Measurements from ENCODE around the gene SLC2A13.
A peak's percentile ranks its signal among the peaks of the same experiment; 100 is the strongest.

The SLC2A13 gene

DNA sequence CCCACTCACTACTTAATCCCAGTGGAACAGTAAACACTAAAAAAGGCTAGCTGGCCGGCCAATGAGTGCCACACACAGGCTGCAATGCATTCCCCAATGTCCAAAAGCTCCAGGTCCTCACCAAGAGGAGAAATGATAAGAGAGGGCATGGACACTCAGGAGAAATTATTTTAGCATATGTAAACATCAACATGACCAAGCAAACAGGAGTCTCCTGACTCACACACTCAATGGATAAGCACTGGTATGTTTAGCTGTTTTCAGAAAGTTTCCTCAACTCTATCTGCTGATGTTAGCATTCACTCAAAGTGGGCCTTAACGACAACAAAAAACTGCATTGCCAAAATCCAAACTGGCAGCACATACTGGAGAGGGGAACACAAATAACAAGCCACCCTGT, 105.0 kb downstream of the SLC2A13 start:
- no peak overlapping the region for H3K14ac ChIP-seq (ENCODE audit: low read length)
- no peak overlapping the region for H3K4ac ChIP-seq (ENCODE audit: low read depth, low read length)
- H3K79me1 ChIP-seq (ENCODE audit: low read length) = no peaks in the 10 kb centered on the region
- no peaks in the 10 kb centered on the region for H3K9me3 ChIP-seq (ENCODE audit: insufficient read depth, low read depth, low read length)
- no peak overlapping the region for H4K12ac ChIP-seq (ENCODE audit: low read depth, low read length)
- H2BK5ac ChIP-seq (ENCODE audit: low read depth, low read length, poor library complexity) = no peak overlapping the region
- no peak overlapping the region for H3K23ac ChIP-seq (ENCODE audit: low read length)
- H3K4me1 ChIP-seq (ENCODE audit: control insufficient read depth in 1 of 2, insufficient read depth in 2 of 2, low read length in 2 of 2) = no peaks in the 10 kb centered on the region
- no CpG with 5 or more reads among the region's 2 CpGs for WGBS (ENCODE audit: extremely low coverage, insufficient coverage, insufficient read length)
- no peak overlapping the region for H3K4me2 ChIP-seq (ENCODE audit: low read length)
- DNase-seq = no peak
- peaks cover 0 to 3% of the 10 kb centered on the region in 2 experiments for H3K36me3 ChIP-seq (ENCODE audit: control insufficient read depth in 1 of 2, insufficient read depth in 2 of 2, low read length in 2 of 2)
- no peaks in the 10 kb centered on the region for H3K79me2 ChIP-seq (ENCODE audit: control insufficient read depth, insufficient read depth, low read length, poor library complexity)
- no peak overlapping the region for H4K91ac ChIP-seq (ENCODE audit: low read depth, low read length)
- H3K27me3 ChIP-seq (ENCODE audit: insufficient read depth, low read length) = no peaks in the 10 kb centered on the region
- no peak overlapping the region for H3K9ac ChIP-seq (ENCODE audit: low read length)
- H4K8ac ChIP-seq (ENCODE audit: low read depth, low read length) = no peak overlapping the region
- no peak overlapping the region for H2BK12ac ChIP-seq (ENCODE audit: low read length)
- no peak overlapping the region for H2BK120ac ChIP-seq (ENCODE audit: insufficient read depth, low read length, poor library complexity)
- H2AFZ ChIP-seq (ENCODE audit: insufficient read depth, low read length, poor library complexity) = no peak overlapping the region
- no peak overlapping the region for H3K18ac ChIP-seq (ENCODE audit: low read length)
- no peak overlapping the region for H2AK5ac ChIP-seq (ENCODE audit: low read length)
- no peak overlapping the region for H3K4me3 ChIP-seq (ENCODE audit: low read depth, low read length)
- H3K27ac ChIP-seq (ENCODE audit: low read depth, low read length) = no peak overlapping the region

DNA sequence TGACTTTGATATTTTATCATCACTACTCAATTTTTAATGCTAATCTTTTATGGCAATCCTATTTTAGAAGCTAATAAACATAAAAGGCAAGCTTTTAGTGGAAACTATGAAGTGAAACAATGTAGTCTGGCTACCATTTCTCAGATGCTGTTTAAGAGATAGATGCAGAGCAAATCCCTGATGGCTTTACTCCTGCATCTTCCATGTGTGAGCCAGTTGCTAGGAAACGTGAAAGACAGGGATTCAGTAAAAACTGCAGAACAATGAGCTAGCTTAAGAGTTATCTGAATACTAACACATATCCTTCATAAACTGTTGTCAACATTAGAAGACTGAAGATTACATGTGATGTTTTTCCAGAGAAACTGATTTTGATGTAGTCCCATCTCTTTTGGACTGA, 112.6 kb downstream of the SLC2A13 start:
- no peaks in the 10 kb centered on the region for H3K36me3 ChIP-seq (ENCODE audit: control insufficient read depth in 1 of 2, insufficient read depth in 2 of 2, low read length in 2 of 2)
- H2AFZ ChIP-seq (ENCODE audit: insufficient read depth, low read length, poor library complexity) = no peak overlapping the region
- H3K4me1 ChIP-seq (ENCODE audit: control insufficient read depth in 1 of 2, insufficient read depth in 2 of 2, low read length in 2 of 2) = no peaks in the 10 kb centered on the region
- no peak overlapping the region for H4K91ac ChIP-seq (ENCODE audit: low read depth, low read length)
- no peak overlapping the region for H3K9ac ChIP-seq (ENCODE audit: low read length)
- H2BK12ac ChIP-seq (ENCODE audit: low read length) = no peak overlapping the region
- H3K27ac ChIP-seq (ENCODE audit: low read depth, low read length) = no peak overlapping the region
- H3K79me2 ChIP-seq (ENCODE audit: control insufficient read depth, insufficient read depth, low read length, poor library complexity) = no peaks in the 10 kb centered on the region
- H3K23ac ChIP-seq (ENCODE audit: low read length) = no peak overlapping the region
- H2BK5ac ChIP-seq (ENCODE audit: low read depth, low read length, poor library complexity) = no peak overlapping the region
- no peaks in the 10 kb centered on the region for H3K27me3 ChIP-seq (ENCODE audit: insufficient read depth, low read length)
- no peak for DNase-seq
- no peak overlapping the region for H3K4ac ChIP-seq (ENCODE audit: low read depth, low read length)
- no peak overlapping the region for H3K14ac ChIP-seq (ENCODE audit: low read length)
- H2BK120ac ChIP-seq (ENCODE audit: insufficient read depth, low read length, poor library complexity) = no peak overlapping the region
- no peak overlapping the region for H3K4me3 ChIP-seq (ENCODE audit: low read depth, low read length)
- H3K4me2 ChIP-seq (ENCODE audit: low read length) = no peak overlapping the region
- H4K8ac ChIP-seq (ENCODE audit: low read depth, low read length) = no peak overlapping the region
- no peak overlapping the region for H4K12ac ChIP-seq (ENCODE audit: low read depth, low read length)
- no peaks in the 10 kb centered on the region for H3K79me1 ChIP-seq (ENCODE audit: low read length)
- no peaks in the 10 kb centered on the region for H3K9me3 ChIP-seq (ENCODE audit: insufficient read depth, low read depth, low read length)
- no CpG with 5 or more reads among the region's 1 CpG for WGBS (ENCODE audit: extremely low coverage, insufficient coverage, insufficient read length)
- no peak overlapping the region for H2AK5ac ChIP-seq (ENCODE audit: low read length)
- H3K18ac ChIP-seq (ENCODE audit: low read length) = no peak overlapping the region

DNA sequence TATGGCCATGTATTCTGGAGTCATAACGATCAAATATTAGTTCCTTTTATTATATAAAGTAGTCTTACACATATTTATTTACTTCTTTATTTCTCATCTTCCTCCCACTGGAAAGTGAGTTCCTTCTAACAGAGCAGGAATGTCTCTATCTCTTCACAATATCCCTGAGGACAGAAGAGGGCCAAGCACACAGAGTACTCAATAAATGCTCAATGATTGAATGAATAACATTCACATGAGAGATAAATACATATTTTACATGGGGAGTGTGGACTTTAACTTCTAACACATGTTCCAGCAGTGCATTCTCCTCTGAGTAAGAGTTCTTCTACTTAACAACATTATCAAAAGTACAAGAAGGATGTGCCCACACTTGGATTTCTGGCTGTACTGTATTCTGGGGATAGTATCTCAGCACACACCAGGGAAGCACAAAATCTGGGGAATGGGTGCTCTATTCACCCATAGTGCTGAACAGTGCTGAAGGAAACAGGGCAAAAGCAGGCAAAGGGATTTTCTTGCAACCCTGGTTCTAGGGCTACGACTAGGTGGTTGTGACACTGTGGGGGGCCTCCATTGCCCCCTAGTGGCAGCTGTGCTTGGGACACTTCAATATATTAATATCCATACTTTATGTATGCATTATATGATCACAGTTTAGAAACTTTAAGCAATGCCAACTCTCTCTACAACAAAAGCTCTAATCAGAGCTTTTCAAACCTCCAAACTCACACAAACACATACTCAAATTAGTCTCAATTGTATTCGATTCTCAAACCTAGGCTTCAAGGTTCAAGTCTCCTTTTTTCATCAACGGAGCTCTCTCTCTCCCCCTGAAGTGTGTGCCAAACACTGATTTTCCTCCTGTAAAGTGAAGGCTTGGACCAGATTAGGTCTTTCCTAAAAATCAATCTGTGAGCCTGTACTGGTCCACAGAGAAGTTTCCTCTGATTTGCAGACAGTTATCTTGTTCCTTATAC, 115.5 kb downstream of the SLC2A13 start:
- H3K18ac ChIP-seq (ENCODE audit: low read length) = no peak overlapping the region

DNA sequence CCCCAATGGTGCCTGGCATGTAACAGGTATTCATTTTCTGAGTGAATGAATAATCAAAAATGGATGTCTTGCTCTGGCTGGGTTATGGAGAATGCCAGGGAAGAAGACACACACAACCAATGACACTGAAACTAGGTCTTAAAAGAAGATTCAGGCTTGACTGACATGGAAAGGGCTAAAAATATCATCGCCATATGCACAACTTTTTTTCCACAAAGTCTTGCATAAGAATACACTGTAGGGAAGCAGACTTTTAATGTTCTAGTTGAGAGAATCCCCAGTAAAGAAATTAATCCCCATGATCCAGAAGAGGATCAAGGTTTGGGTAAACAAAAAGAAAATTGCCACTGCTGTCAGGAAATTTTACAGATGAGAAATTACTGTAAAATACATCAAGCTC, 116.4 kb downstream of the SLC2A13 start:
- DNase-seq = no peak
- H3K14ac ChIP-seq (ENCODE audit: low read length) = no peak overlapping the region
- H3K9ac ChIP-seq (ENCODE audit: low read length) = no peak overlapping the region
- no peak overlapping the region for H2BK120ac ChIP-seq (ENCODE audit: insufficient read depth, low read length, poor library complexity)
- H3K4me3 ChIP-seq (ENCODE audit: low read depth, low read length) = no peak overlapping the region
- H4K12ac ChIP-seq (ENCODE audit: low read depth, low read length) = no peak overlapping the region
- H2AK5ac ChIP-seq (ENCODE audit: low read length) = no peak overlapping the region
- H3K23ac ChIP-seq (ENCODE audit: low read length) = no peak overlapping the region
- no peak overlapping the region for H2BK12ac ChIP-seq (ENCODE audit: low read length)
- no peak overlapping the region for H2AFZ ChIP-seq (ENCODE audit: insufficient read depth, low read length, poor library complexity)
- no peaks in the 10 kb centered on the region for H3K4me1 ChIP-seq (ENCODE audit: control insufficient read depth in 1 of 2, insufficient read depth in 2 of 2, low read length in 2 of 2)
- H3K4me2 ChIP-seq (ENCODE audit: low read length) = no peak overlapping the region
- H3K27ac ChIP-seq (ENCODE audit: low read depth, low read length) = no peak overlapping the region
- H3K36me3 ChIP-seq (ENCODE audit: control insufficient read depth in 1 of 2, insufficient read depth in 2 of 2, low read length in 2 of 2) = no peaks in the 10 kb centered on the region
- H2BK5ac ChIP-seq (ENCODE audit: low read depth, low read length, poor library complexity) = no peak overlapping the region
- H3K79me2 ChIP-seq (ENCODE audit: control insufficient read depth, insufficient read depth, low read length, poor library complexity) = no peaks in the 10 kb centered on the region
- no peak overlapping the region for H3K4ac ChIP-seq (ENCODE audit: low read depth, low read length)
- no peaks in the 10 kb centered on the region for H3K9me3 ChIP-seq (ENCODE audit: insufficient read depth, low read depth, low read length)
- H3K18ac ChIP-seq (ENCODE audit: low read length) = no peak overlapping the region
- no peaks in the 10 kb centered on the region for H3K79me1 ChIP-seq (ENCODE audit: low read length)
- H4K91ac ChIP-seq (ENCODE audit: low read depth, low read length) = no peak overlapping the region
- H3K27me3 ChIP-seq (ENCODE audit: insufficient read depth, low read length) = no peaks in the 10 kb centered on the region
- no CpG with 5 or more reads among the region's 1 CpG for WGBS (ENCODE audit: extremely low coverage, insufficient coverage, insufficient read length)
- no peak overlapping the region for H4K8ac ChIP-seq (ENCODE audit: low read depth, low read length)

More for the DNA sequence above, 115.5 kb downstream of the SLC2A13 start:
- H3K27me3 ChIP-seq (ENCODE audit: insufficient read depth, low read length) = no peaks in the 10 kb centered on the region
- H3K9ac ChIP-seq (ENCODE audit: low read length) = no peak overlapping the region
- H3K4ac ChIP-seq (ENCODE audit: low read depth, low read length) = no peak overlapping the region
- H2AK5ac ChIP-seq (ENCODE audit: low read length) = no peak overlapping the region
- no peak overlapping the region for H2BK12ac ChIP-seq (ENCODE audit: low read length)
- H2BK120ac ChIP-seq (ENCODE audit: insufficient read depth, low read length, poor library complexity) = no peak overlapping the region
- H3K4me1 ChIP-seq (ENCODE audit: control insufficient read depth in 1 of 2, insufficient read depth in 2 of 2, low read length in 2 of 2) = no peaks in the 10 kb centered on the region
- H3K23ac ChIP-seq (ENCODE audit: low read length) = no peak overlapping the region
- no peak overlapping the region for H3K4me3 ChIP-seq (ENCODE audit: low read depth, low read length)
- 100% methylated on average over 1 of the region's 4 CpGs for WGBS (ENCODE audit: extremely low coverage, insufficient coverage, insufficient read length)
- no peak overlapping the region for H4K8ac ChIP-seq (ENCODE audit: low read depth, low read length)
- H3K36me3 ChIP-seq (ENCODE audit: control insufficient read depth in 1 of 2, insufficient read depth in 2 of 2, low read length in 2 of 2) = no peaks in the 10 kb centered on the region
- no peak overlapping the region for H4K12ac ChIP-seq (ENCODE audit: low read depth, low read length)
- no peak overlapping the region for H2AFZ ChIP-seq (ENCODE audit: insufficient read depth, low read length, poor library complexity)
- H3K9me3 ChIP-seq (ENCODE audit: insufficient read depth, low read depth, low read length) = no peaks in the 10 kb centered on the region
- H3K4me2 ChIP-seq (ENCODE audit: low read length) = no peak overlapping the region
- H3K14ac ChIP-seq (ENCODE audit: low read length) = no peak overlapping the region
- DNase-seq = peak; percentile 49 to 73
- H4K91ac ChIP-seq (ENCODE audit: low read depth, low read length) = no peak overlapping the region
- H3K79me2 ChIP-seq (ENCODE audit: control insufficient read depth, insufficient read depth, low read length, poor library complexity) = no peaks in the 10 kb centered on the region
- H3K79me1 ChIP-seq (ENCODE audit: low read length) = no peaks in the 10 kb centered on the region
- no peak overlapping the region for H2BK5ac ChIP-seq (ENCODE audit: low read depth, low read length, poor library complexity)
- no peak overlapping the region for H3K27ac ChIP-seq (ENCODE audit: low read depth, low read length)
